ENCODE results near the gene GRIN2A.

Gene GRIN2A

DNA sequence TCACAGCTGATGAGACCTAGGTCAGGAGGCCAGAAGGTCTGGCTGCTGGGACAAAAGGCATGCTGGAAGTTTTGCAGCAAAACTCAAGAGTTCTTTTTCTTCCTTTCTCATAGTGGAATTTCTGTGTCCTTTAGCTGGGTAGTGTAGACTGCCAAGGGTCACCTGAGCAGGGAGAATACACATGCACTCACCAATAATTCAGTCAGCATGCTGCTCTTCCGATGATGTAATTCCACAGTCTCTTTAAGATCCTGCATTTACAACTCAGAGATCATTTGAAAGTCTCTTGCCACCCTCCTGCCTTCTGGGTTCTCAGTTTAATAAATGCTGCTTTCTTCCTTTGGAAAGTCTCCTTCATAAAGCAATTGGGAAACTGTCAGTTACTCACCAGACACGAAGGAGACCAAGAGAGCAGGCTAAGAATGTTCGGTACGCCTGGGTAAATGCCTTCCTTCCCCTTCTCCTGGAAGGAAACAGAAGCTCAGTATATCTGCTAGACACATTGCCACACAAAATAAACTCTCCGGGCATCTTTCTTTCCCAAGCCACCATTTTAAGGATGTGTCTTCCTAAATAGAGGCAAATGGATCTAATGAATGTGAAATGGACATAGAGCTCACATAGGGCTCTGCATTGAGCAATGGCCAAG lies 473.1 kb downstream of the GRIN2A start:
- TF ChIP-seq, protein P1, sequence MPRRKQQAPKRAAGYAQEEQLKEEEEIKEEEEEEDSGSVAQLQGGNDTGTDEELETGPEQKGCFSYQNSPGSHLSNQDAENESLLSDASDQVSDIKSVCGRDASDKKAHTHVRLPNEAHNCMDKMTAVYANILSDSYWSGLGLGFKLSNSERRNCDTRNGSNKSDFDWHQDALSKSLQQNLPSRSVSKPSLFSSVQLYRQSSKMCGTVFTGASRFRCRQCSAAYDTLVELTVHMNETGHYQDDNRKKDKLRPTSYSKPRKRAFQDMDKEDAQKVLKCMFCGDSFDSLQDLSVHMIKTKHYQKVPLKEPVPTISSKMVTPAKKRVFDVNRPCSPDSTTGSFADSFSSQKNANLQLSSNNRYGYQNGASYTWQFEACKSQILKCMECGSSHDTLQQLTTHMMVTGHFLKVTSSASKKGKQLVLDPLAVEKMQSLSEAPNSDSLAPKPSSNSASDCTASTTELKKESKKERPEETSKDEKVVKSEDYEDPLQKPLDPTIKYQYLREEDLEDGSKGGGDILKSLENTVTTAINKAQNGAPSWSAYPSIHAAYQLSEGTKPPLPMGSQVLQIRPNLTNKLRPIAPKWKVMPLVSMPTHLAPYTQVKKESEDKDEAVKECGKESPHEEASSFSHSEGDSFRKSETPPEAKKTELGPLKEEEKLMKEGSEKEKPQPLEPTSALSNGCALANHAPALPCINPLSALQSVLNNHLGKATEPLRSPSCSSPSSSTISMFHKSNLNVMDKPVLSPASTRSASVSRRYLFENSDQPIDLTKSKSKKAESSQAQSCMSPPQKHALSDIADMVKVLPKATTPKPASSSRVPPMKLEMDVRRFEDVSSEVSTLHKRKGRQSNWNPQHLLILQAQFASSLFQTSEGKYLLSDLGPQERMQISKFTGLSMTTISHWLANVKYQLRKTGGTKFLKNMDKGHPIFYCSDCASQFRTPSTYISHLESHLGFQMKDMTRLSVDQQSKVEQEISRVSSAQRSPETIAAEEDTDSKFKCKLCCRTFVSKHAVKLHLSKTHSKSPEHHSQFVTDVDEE (CRISPR knock-in tag; IDR thresholded peaks at IDR 0.05) = no peak
- TF ChIP-seq, protein P2, sequence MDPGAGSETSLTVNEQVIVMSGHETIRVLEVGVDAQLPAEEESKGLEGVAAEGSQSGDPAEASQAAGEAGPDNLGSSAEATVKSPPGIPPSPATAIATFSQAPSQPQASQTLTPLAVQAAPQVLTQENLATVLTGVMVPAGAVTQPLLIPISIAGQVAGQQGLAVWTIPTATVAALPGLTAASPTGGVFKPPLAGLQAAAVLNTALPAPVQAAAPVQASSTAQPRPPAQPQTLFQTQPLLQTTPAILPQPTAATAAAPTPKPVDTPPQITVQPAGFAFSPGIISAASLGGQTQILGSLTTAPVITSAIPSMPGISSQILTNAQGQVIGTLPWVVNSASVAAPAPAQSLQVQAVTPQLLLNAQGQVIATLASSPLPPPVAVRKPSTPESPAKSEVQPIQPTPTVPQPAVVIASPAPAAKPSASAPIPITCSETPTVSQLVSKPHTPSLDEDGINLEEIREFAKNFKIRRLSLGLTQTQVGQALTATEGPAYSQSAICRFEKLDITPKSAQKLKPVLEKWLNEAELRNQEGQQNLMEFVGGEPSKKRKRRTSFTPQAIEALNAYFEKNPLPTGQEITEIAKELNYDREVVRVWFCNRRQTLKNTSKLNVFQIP (CRISPR knock-in tag; IDR thresholded peaks at IDR 0.05; ENCODE audit: borderline replicate concordance, low read depth) = no peak
- TF ChIP-seq GLIS3 (CRISPR knock-in tag; IDR thresholded peaks at IDR 0.05) = no peak
- TF ChIP-seq ARNTL (CRISPR knock-in tag; IDR thresholded peaks at IDR 0.05; ENCODE audit: borderline replicate concordance, low read depth) = no peak
- TF ChIP-seq CSDC2 (CRISPR knock-in tag; IDR thresholded peaks at IDR 0.05) = no peak
- TF ChIP-seq ZC3H10 (CRISPR knock-in tag; IDR thresholded peaks at IDR 0.05) = no peak
- no peak for ATAC-seq

DNA sequence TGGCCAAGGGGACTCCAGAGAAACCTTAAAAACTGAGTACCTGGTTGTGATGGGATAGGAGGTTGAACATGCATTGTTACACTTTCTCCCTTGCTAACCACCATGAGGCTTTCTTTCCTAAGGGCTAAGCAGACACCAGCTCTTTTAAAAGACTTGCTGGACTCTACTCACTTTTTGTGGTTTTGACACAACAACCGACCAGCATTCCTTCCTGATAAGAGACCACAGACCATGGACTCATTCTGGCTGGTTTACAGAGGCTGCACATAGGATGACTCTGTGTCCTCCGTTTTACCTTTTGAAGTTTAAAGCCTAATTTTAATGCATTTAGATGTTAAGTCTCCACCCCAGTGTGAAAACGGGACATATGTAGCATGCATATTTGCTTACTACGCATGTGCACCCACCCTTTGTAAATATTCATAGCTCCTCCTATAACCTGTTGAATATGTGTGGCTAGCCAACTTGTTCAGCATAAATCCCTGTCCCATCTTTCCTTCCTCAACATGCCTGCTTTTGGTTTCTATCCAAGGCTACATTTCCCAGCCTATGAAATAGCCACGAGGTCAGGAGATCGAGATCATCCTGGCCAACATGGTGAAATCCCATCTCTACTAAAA lies 475.9 kb downstream of the GRIN2A start:
- no peak for ATAC-seq

DNA sequence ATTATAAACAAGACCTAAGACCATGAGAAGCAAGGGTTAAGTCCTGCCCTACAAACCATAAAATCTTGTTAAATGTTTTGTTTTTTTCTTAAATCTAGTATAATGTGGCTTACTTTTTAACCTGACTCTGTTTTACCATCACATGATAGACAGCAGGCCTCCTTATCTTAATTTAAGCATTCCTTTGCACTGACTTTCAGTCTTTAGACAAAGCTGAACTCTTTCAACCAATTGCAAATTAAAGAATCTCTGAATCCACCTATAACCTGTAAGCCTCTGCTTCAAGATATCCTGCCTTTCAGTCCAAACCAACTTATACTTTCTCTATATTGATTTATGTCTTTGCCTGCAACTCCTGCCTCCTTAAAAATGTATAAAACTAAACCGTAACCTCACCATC lies 478.5 kb downstream of the GRIN2A start:
- TF ChIP-seq, protein P3, sequence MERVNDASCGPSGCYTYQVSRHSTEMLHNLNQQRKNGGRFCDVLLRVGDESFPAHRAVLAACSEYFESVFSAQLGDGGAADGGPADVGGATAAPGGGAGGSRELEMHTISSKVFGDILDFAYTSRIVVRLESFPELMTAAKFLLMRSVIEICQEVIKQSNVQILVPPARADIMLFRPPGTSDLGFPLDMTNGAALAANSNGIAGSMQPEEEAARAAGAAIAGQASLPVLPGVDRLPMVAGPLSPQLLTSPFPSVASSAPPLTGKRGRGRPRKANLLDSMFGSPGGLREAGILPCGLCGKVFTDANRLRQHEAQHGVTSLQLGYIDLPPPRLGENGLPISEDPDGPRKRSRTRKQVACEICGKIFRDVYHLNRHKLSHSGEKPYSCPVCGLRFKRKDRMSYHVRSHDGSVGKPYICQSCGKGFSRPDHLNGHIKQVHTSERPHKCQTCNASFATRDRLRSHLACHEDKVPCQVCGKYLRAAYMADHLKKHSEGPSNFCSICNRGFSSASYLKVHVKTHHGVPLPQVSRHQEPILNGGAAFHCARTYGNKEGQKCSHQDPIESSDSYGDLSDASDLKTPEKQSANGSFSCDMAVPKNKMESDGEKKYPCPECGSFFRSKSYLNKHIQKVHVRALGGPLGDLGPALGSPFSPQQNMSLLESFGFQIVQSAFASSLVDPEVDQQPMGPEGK (CRISPR knock-in tag; IDR thresholded peaks at IDR 0.05; ENCODE audit: borderline replicate concordance) = no peak
- no peak for TF ChIP-seq ZNF70 (CRISPR knock-in tag; IDR thresholded peaks at IDR 0.05)
- no peak for TF ChIP-seq RARB (CRISPR knock-in tag; IDR thresholded peaks at IDR 0.05)
- no peak for TF ChIP-seq PPARA (CRISPR knock-in tag; IDR thresholded peaks at IDR 0.05; ENCODE audit: borderline replicate concordance)
- ATAC-seq = no peak

More for the DNA sequence above, 475.9 kb downstream of the GRIN2A start:
- TF ChIP-seq ARNTL (CRISPR knock-in tag; IDR thresholded peaks at IDR 0.05; ENCODE audit: borderline replicate concordance, low read depth) (no peak), ZNF70 (CRISPR knock-in tag; IDR thresholded peaks at IDR 0.05) (no peak), BACH2 (CRISPR knock-in tag; IDR thresholded peaks at IDR 0.05; ENCODE audit: borderline replicate concordance) (no peak), OSR1 (CRISPR knock-in tag; IDR thresholded peaks at IDR 0.05) (no peak), ZNF8 (CRISPR knock-in tag; IDR thresholded peaks at IDR 0.05) (no peak), ISL1 (CRISPR knock-in tag; IDR thresholded peaks at IDR 0.05) (no peak), SNAI2 (CRISPR knock-in tag; IDR thresholded peaks at IDR 0.05) (no peak), ZC3H10 (CRISPR knock-in tag; IDR thresholded peaks at IDR 0.05) (no peak), ZFP30 (CRISPR knock-in tag; IDR thresholded peaks at IDR 0.05) (no peak), ZNF565 (CRISPR knock-in tag; conservative IDR thresholded peaks at IDR 0.05; ENCODE audit: low read depth) (no peak)
- TF ChIP-seq, protein P3 (CRISPR knock-in tag; IDR thresholded peaks at IDR 0.05; ENCODE audit: borderline replicate concordance) = no peak
- TF ChIP-seq, protein P4, sequence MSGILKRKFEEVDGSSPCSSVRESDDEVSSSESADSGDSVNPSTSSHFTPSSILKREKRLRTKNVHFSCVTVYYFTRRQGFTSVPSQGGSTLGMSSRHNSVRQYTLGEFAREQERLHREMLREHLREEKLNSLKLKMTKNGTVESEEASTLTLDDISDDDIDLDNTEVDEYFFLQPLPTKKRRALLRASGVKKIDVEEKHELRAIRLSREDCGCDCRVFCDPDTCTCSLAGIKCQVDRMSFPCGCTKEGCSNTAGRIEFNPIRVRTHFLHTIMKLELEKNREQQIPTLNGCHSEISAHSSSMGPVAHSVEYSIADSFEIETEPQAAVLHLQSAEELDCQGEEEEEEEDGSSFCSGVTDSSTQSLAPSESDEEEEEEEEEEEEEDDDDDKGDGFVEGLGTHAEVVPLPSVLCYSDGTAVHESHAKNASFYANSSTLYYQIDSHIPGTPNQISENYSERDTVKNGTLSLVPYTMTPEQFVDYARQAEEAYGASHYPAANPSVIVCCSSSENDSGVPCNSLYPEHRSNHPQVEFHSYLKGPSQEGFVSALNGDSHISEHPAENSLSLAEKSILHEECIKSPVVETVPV (CRISPR knock-in tag; IDR thresholded peaks at IDR 0.05) = no peak
- TF ChIP-seq, protein P2 (CRISPR knock-in tag; IDR thresholded peaks at IDR 0.05; ENCODE audit: borderline replicate concordance, low read depth) = no peak
- TF ChIP-seq, protein P5, sequence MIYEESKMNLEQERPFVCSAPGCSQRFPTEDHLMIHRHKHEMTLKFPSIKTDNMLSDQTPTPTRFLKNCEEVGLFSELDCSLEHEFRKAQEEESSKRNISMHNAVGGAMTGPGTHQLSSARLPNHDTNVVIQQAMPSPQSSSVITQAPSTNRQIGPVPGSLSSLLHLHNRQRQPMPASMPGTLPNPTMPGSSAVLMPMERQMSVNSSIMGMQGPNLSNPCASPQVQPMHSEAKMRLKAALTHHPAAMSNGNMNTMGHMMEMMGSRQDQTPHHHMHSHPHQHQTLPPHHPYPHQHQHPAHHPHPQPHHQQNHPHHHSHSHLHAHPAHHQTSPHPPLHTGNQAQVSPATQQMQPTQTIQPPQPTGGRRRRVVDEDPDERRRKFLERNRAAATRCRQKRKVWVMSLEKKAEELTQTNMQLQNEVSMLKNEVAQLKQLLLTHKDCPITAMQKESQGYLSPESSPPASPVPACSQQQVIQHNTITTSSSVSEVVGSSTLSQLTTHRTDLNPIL (CRISPR knock-in tag; IDR thresholded peaks at IDR 0.05; ENCODE audit: low read depth) = no peak

All from SK-N-SH treated with all-trans-retinoic acid at 6 μM for 48 hours (cell line).